Jurkat, Clone E6-1 (cell line): ENCODE results near the gene LDLRAD2.

ENCODE experiments used
- DNase-seq: peaks from one replicate; pipeline ENCODE4 v3.0.0-alpha.2; 2011; ENCODE audit warnings: low read depth, low spot score
- H3K4me3 ChIP-seq: 2 replicates; pipeline ENCODE4 v1.5.1; 2011; ENCODE audit warnings: mild to moderate bottlenecking, low read length, control low read depth, moderate library complexity

Gene LDLRAD2

DNA sequence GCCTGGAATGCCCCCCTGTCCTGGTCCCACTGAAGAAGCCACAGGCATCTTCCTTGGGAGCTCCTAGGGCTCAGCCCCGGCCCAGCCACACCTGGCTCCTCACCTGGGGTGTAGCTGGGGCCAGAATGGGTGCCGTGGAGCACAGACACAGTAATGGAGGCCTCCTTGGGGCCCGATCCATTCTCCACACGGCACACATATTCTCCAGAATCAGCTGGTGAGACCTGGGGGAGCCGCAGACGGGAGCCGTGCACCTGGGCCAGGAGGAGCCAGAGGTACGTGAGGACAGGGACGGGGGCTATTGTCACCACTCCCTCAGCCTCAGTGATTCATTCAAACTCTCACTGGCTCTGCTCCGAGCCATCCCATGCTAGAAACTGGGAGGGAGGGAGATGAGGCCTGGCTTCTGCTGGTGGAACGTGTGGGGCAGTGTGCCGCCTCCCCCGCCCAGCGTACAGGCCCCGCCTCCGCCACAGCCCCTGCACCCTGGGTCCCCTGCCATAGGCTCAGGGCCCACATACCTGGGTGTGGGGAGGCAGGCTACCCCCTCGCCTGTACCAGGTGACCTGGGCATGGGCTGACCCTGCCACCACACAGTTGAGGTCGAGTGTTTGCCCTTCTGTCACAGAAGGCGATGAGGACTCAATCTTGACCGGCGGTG is 42.2 kb downstream of the LDLRAD2 start:
- no peak for DNase-seq

DNA sequence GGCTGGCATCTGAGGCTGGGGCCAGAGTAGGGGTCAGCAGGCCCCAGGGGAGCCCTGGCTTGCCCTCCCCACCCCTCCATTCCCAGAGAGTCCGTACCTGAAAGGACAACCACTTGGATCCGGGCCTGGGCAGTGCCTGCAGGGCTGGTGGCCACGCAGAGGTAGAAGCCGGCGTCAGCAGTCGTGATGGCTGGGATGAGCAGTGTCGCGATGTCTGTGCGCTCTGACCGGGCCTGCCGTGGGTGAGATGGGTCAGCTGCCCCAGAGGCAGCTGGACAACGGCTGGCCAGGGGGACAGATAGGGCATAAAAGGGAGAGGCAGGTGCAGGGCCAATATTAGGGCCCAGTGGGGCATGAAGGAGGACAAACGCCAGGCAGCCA is 42.7 kb downstream of the LDLRAD2 start:
- DNase-seq = no peak
- H3K4me3 ChIP-seq = no peak overlapping the region

More for the DNA sequence above, 42.2 kb downstream of the LDLRAD2 start:
- no peak overlapping the region for H3K4me3 ChIP-seq

GRCh38 chr1:21855257-21856096 is 43.4 kb downstream of the LDLRAD2 start:
- H3K4me3 ChIP-seq = no peak overlapping the region
- DNase-seq = no peak

- DNase-seq = no peak
- no peak overlapping the region for H3K4me3 ChIP-seq
These were observed 45.2 kb downstream of the LDLRAD2 start for GRCh38 chr1:21857142-21857839.

GRCh38 chr1:21857840-21858670 is 46.0 kb downstream of the LDLRAD2 start:
- DNase-seq = no peak
- H3K4me3 ChIP-seq = no peak overlapping the region

- no peak for DNase-seq
- H3K4me3 ChIP-seq = no peak overlapping the region
These were observed 47.7 kb downstream of the LDLRAD2 start for GRCh38 chr1:21859669-21860179.

GRCh38 chr1:21860971-21861370 is 48.9 kb downstream of the LDLRAD2 start:
- H3K4me3 ChIP-seq = no peak overlapping the region
- no peak for DNase-seq

DNA sequence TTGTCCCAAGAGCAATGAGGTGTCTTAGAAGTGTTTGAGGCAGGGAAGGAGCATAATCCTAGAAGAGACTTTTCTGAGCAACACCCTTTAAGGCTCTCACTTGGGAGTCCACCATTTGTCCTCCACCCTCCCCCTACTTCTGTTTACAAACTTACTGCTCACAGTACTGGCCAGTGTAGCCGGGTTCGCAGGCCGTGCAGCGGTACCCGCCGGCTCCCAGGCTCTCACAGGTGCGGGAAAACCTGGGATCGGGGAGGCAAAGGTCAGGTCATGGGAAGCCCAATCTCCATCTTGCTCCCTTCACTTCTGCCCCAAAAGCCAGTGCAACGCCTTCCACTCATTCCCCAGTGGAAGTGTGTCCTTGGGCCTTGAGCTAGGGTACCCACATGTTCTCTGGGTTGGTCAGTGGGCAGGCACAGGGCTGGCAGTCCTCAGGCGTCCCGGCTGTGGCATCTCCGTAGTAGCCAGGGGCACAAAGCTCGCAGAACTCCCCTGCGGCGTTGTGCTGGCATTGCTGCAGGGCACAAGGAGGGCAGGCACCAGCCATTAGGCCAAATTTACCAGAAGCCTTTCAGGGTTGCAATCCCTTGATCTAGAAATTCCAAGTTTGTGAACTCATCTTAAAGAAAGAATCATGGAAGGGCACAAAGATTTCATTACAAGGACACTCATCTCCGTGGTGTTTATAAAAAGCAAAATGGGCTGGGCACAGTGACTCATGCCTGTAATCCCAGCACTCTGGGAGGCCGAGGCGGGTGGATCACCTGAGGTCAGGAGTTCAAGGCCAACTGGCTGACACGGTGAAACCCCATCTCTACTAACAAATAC is 49.8 kb downstream of the LDLRAD2 start:
- DNase-seq = no peak

GRCh38 chr1:21863981-21864380 is 51.9 kb downstream of the LDLRAD2 start:
- no peak overlapping the region for H3K4me3 ChIP-seq
- no peak for DNase-seq

More for the DNA sequence above, 49.8 kb downstream of the LDLRAD2 start:
- no peak overlapping the region for H3K4me3 ChIP-seq

GRCh38 chr1:21864730-21865129 is 52.7 kb downstream of the LDLRAD2 start:
- DNase-seq = no peak
- H3K4me3 ChIP-seq = no peak overlapping the region

DNA sequence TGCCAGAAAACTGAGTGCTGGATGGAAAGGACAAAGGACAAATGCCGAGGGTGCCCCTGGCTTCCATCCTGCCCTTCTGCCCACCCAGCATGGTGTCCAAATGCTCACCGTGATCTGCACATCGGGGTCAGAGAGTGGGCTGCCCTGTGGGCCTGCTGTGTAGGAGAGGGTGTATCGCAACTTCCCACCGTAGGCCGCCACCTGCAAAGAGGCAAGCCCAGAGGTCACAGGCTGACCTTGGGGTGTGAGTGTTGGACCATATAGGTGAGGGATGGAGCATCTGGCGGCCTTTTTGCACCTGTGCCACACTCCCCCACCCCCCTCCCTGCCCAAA is 53.5 kb downstream of the LDLRAD2 start:
- DNase-seq = no peak
- H3K4me3 ChIP-seq = no peak overlapping the region

GRCh38 chr1:21865943-21866706 is 54.1 kb downstream of the LDLRAD2 start:
- no peak for DNase-seq

DNA sequence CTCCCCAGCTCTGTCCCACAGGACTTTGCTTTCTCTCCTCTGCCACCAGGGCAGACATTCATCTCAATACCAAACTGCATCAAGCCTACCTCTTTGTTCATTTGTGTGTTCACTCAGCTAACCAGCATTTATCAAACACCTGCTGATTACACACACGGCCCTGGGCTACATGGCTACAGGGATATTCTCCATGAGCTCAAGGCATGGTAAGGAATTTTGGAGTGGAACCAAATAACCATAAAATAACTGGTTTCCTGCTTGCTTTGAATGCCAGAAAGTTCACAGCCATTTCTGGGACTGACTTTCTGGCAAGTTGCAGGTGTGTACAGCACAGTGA is 54.6 kb downstream of the LDLRAD2 start:
- no peak overlapping the region for H3K4me3 ChIP-seq
- no peak for DNase-seq

More at GRCh38 chr1:21865943-21866706, 54.1 kb downstream of the LDLRAD2 start:
- H3K4me3 ChIP-seq = no peak overlapping the region

DNA sequence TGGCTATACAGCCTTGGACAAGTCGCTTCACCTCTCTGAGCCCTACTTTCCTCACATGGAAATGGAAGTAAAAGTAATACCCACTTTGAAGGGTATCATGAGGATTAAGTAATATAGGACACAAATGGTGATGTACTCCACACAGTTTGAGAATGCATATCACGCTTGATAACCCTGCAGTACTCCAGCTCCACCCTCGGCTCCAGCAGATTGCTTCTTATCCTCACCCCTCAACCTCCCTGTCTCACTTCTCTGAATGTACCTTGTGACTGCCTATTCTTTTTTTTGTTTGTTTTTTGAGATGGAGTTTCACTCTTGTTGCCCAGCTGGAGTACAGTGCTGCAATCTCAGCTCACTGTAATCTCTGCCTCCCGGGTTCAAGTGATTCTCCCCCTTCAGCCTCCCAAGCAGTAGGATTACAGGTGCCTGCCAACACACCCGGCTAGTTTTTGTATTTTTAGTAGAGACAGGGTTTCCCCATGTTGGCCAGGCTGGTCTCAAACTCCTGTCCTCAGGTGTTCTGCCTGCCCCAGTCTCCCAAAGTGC is 55.5 kb downstream of the LDLRAD2 start:
- H3K4me3 ChIP-seq = no peak overlapping the region
- no peak for DNase-seq

DNA sequence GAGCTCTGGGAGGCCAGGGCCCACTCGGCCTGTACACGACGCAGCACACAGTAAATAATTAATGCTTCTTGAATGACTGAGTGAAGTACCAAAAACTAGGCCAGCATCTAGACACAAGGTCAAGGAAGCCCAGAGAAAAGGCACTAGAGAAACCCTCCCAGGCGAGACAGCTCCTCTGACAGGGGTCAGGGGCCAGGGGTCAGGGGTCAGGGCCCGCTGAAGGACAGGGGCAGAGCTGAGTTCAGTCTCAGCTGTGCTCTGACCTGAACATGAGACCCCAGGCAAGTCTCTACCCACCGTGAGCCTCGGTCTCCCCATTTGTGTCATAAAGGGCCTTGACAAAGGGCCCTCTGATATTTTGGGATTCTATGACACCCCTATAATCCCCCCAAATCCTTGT is 56.4 kb downstream of the LDLRAD2 start:
- no peak for DNase-seq
- no peak overlapping the region for H3K4me3 ChIP-seq

- no peak for DNase-seq
- H3K4me3 ChIP-seq = no peak overlapping the region
These were observed 56.9 kb downstream of the LDLRAD2 start for GRCh38 chr1:21868941-21869454.

GRCh38 chr1:21869620-21870121 is 57.6 kb downstream of the LDLRAD2 start:
- no peak for DNase-seq
- H3K4me3 ChIP-seq = no peak overlapping the region
